ENCODE results near the gene MBTPS1. TPM values are rescaled to one million over a fixed set of nuclear protein-coding genes. Genes with fewer than 3 reads are reported as not detected.

Gene MBTPS1
- total and polyA plus RNA-seq, 10 of the 15 experiments (the other 5 are each of a cell fraction or from before 2014, with no cell fraction given): 1.3 to 43.9 (median 35.2) TPM

GRCh38 chr16:84041881-84042280 is 74.9 kb downstream of the MBTPS1 start (continued):
- TF ChIP-seq GATAD2B (conservative IDR thresholded peaks at IDR 0.05; ENCODE audit: low read depth) (no peak), PRDM15 (CRISPR knock-in tag; IDR thresholded peaks at IDR 0.05) (no peak), MTA2 (IDR thresholded peaks at IDR 0.05; ENCODE audit: low read depth) (no peak), RBBP5 (conservative IDR thresholded peaks at IDR 0.05) (no peak), BCLAF1 (IDR thresholded peaks at IDR 0.05) (no peak)

All from GM12878 (cell line).